Neural cell (in vitro differentiated cells): ENCODE results near the gene SLC41A1. TPM values are rescaled to one million over a fixed set of nuclear protein-coding genes. Genes with fewer than 3 reads are reported as not detected.

ENCODE experiments used
- H2AFZ ChIP-seq: fragments of 200-600, 300-800 bp; sonication (generic), shearing (Covaris generic); 2 replicates; pipeline ENCODE4 v1.6.0; 2014; ENCODE audit warnings: low read depth, mild to moderate bottlenecking, antibody characterized with exemption, low read length, moderate library complexity
- H3F3A ChIP-seq: fragments of 200-600 bp; shearing (Covaris generic); 2 replicates; pipeline ENCODE4 v1.6.1; 2016; ENCODE audit warnings: mild to moderate bottlenecking, moderate library complexity, mixed read lengths, antibody characterized with exemption, low read length; ENCODE audit not compliant: insufficient read depth, poor library complexity, severe bottlenecking
- H3K27ac ChIP-seq: fragments of 200-600, 300-800 bp; sonication (generic), shearing (Covaris generic); 2 replicates; pipeline ENCODE4 v1.5.1; 2014; ENCODE audit warnings: mild to moderate bottlenecking, low read length, moderate library complexity
- H3K27me3 ChIP-seq: fragments of 300-800, 200-600 bp; sonication (generic), shearing (Covaris generic); 2 replicates; pipeline ENCODE4 v1.6.0; 2014; ENCODE audit warnings: mild to moderate bottlenecking, low read depth, low read length, moderate library complexity; ENCODE audit not compliant: insufficient read depth
- H3K36me3 ChIP-seq: fragments of 300-800, 200-600 bp; sonication (generic), shearing (Covaris generic); 2 replicates; pipeline ENCODE4 v1.5.1; 2014; ENCODE audit warnings: mild to moderate bottlenecking, antibody characterized with exemption, low read length, moderate library complexity; ENCODE audit not compliant: insufficient read depth
- H3K4me2 ChIP-seq: fragments of 300-800, 200-600 bp; sonication (generic), shearing (Covaris generic); 2 replicates; pipeline ENCODE4 v1.6.0; 2014; ENCODE audit warnings: mild to moderate bottlenecking, low read length
- H3K4me3 ChIP-seq: fragments of 300-800, 200-600 bp; sonication (generic), shearing (Covaris generic); 2 replicates; pipeline ENCODE4 v1.5.1; 2014; ENCODE audit warnings: mild to moderate bottlenecking, low read length, moderate library complexity
- H3K79me2 ChIP-seq: fragments of 200-600 bp; shearing (Covaris generic); replicated peaks from 2 replicates; pipeline ENCODE4 v1.6.0; 2014; ENCODE audit warnings: mild to moderate bottlenecking, low read length, moderate library complexity; ENCODE audit not compliant: insufficient read depth
- H3K9ac ChIP-seq: fragments of 300-800, 200-600 bp; sonication (generic), shearing (Covaris generic); 2 replicates; pipeline ENCODE4 v1.6.1; 2016; ENCODE audit warnings: mild to moderate bottlenecking, low read length, mixed read lengths
- H3K9me2 ChIP-seq: fragments of 200-600 bp; shearing (Covaris generic); 2 replicates; pipeline ENCODE4 v1.6.1; 2016; ENCODE audit warnings: mild to moderate bottlenecking, low read length, mixed read lengths; ENCODE audit not compliant: insufficient read depth
- H3K9me3 ChIP-seq: fragments of 200-600, 300-800 bp; sonication (generic), shearing (Covaris generic); 2 replicates; pipeline ENCODE4 v1.6.1; 2016; ENCODE audit warnings: mild to moderate bottlenecking, mixed run types, low read length, moderate library complexity, mixed read lengths
- H4K20me1 ChIP-seq: fragments of 200-600 bp; shearing (Covaris generic); 2 replicates; pipeline ENCODE4 v1.6.1; 2016; ENCODE audit warnings: mild to moderate bottlenecking, mixed run types; ENCODE audit not compliant: insufficient read depth
- CTCF ChIP-seq: fragments of 450-650 bp; IDR thresholded peaks from 2 replicates; pipeline ENCODE4 v1.5.1; 2014; ENCODE audit warnings: antibody characterized with exemption, mild to moderate bottlenecking, moderate library complexity; ENCODE audit not compliant: poor library complexity, severe bottlenecking
- EP300 ChIP-seq: fragments of 450-650 bp; conservative IDR thresholded peaks from 2 replicates; pipeline ENCODE4 v1.6.1; 2014; ENCODE audit warnings: antibody characterized with exemption, mild to moderate bottlenecking, moderate library complexity; ENCODE audit not compliant: poor library complexity, severe bottlenecking
- EZH2 ChIP-seq: fragments of 200-600, 300-800 bp; shearing (Covaris generic), sonication (generic); IDR thresholded peaks from 2 replicates; pipeline ENCODE4 v1.6.1; 2014; ENCODE audit warnings: antibody characterized with exemption, low read length, borderline replicate concordance, mild to moderate bottlenecking; ENCODE audit not compliant: insufficient read depth, poor library complexity, severe bottlenecking
- MXI1 ChIP-seq: fragments of 450-650 bp; conservative IDR thresholded peaks from 2 replicates; pipeline ENCODE4 v1.6.1; 2014; ENCODE audit warnings: antibody characterized with exemption, mild to moderate bottlenecking; ENCODE audit not compliant: poor library complexity, severe bottlenecking
- POLR2AphosphoS5 ChIP-seq: IDR thresholded peaks from 2 replicates; pipeline ENCODE4 v1.6.1; 2012
- REST ChIP-seq: IDR thresholded peaks from 2 replicates; pipeline ENCODE4 v1.6.1; 2012; ENCODE audit warnings: borderline replicate concordance
- polyA plus RNA-seq: library from polyadenylated mRNA; depleted of rRNA; stranded (reverse); fragments of >200 nt; gene quantifications from 2 replicates; pipeline ENCODE4 v1.2.3, GENCODE V29; 2014

Gene SLC41A1
- polyA plus RNA-seq, 1 donor from 2014 or later, result 4.2 TPM

- H3K36me3 ChIP-seq, result no peaks in the 10 kb centered on the region
- no peak overlapping the region for H3K4me2 ChIP-seq
- no peak overlapping the region for H3K27ac ChIP-seq
- TF ChIP-seq POLR2AphosphoS5, result no peak
- TF ChIP-seq CTCF, result no peak
- H3F3A ChIP-seq, result no peaks in the 10 kb centered on the region
- no peak overlapping the region for H3K4me3 ChIP-seq
- H4K20me1 ChIP-seq, result no peaks in the 10 kb centered on the region
- no peaks in the 10 kb centered on the region for H3K9me3 ChIP-seq
- H3K9ac ChIP-seq, result no peak overlapping the region
- no peaks in the 10 kb centered on the region for H3K9me2 ChIP-seq
- no peaks in the 10 kb centered on the region for H3K27me3 ChIP-seq
- no peaks in the 10 kb centered on the region for H3K79me2 ChIP-seq
- H2AFZ ChIP-seq, result no peak overlapping the region
Observed at GRCh38 chr1:205804605-205805004, 8.4 kb downstream of the SLC41A1 start.

GRCh38 chr1:205803986-205804385, 9.0 kb downstream of the SLC41A1 start:
- Histone ChIP-seq H3F3A (no peaks in the 10 kb centered on the region), H3K27me3 (no peaks in the 10 kb centered on the region), H3K9me3 (no peaks in the 10 kb centered on the region), H3K36me3 (no peaks in the 10 kb centered on the region), H3K4me3 (no peak overlapping the region), H3K9me2 (no peaks in the 10 kb centered on the region), H3K79me2 (no peaks in the 10 kb centered on the region), H3K9ac (no peak overlapping the region), H3K4me2 (no peak overlapping the region), H3K27ac (no peak overlapping the region), H2AFZ (no peak overlapping the region), H4K20me1 (no peaks in the 10 kb centered on the region)
- TF ChIP-seq CTCF (no peak), REST (no peak), EP300 (no peak), MXI1 (no peak)

- Histone ChIP-seq H3K4me3 (no peak overlapping the region), H3K27ac (no peak overlapping the region), H3K4me2 (no peak overlapping the region), H3K9me2 (no peaks in the 10 kb centered on the region), H3F3A (no peaks in the 10 kb centered on the region), H3K36me3 (no peaks in the 10 kb centered on the region), H2AFZ (no peak overlapping the region), H3K9me3 (no peaks in the 10 kb centered on the region), H3K27me3 (no peaks in the 10 kb centered on the region), H3K9ac (no peak overlapping the region), H3K79me2 (no peaks in the 10 kb centered on the region), H4K20me1 (no peaks in the 10 kb centered on the region)
- TF ChIP-seq EZH2 (no peak), EP300 (no peak), MXI1 (no peak)
Observed at GRCh38 chr1:205802060-205802459, 10.9 kb downstream of the SLC41A1 start.
